Ovary (tissue), 10 donors: ENCODE measurements around the gene RSAD1. TPM values are rescaled to one million over a fixed set of nuclear protein-coding genes. Genes with fewer than 3 reads are reported as not detected.

ENCODE experiments used
- DNase-seq, 5 donors: peaks; one replicate each; pipeline ENCODE4 v3.0.0-alpha.2; 2019 to 2020
- H3K27ac ChIP-seq, 2 donors: fragments of 200-600 bp; one replicate each; pipeline versions ENCODE4 v1.5.1 to v1.8.0; 2019 to 2022
- H3K27me3 ChIP-seq: fragments of 200-600 bp; one replicate; pipeline ENCODE4 v1.8.0; 2022
- H3K36me3 ChIP-seq: fragments of 200-600 bp; sonication (generic); one replicate; pipeline ENCODE4 v1.5.1; 2019
- H3K4me1 ChIP-seq: one replicate; pipeline ENCODE4 v1.8.1; 2013; ENCODE audit warnings: mild to moderate bottlenecking, moderate library complexity; ENCODE audit not compliant: insufficient read depth
- H3K4me3 ChIP-seq: fragments of 200-600 bp; sonication (generic); one replicate; pipeline ENCODE4 v1.5.1; 2017
- H3K9me3 ChIP-seq, 2 donors: fragments of 200-600 bp in 1 of 2; sonication (generic) in 1 of 2; one replicate each; pipeline versions ENCODE4 v1.5.1 to v1.8.1; 2013 to 2019; ENCODE audit warnings: mild to moderate bottlenecking in 1 of 2, moderate library complexity in 1 of 2
- CTCF ChIP-seq, 3 donors: fragments of 450-650 bp in 2 of 3; fragments of 200-600 bp in 1 of 3; IDR thresholded peaks; one replicate each; pipeline versions ENCODE4 v1.5.1 to v1.8.0; 2016 to 2022; ENCODE audit warnings: antibody characterized with exemption in 3 of 3, mild to moderate bottlenecking in 1 of 3
- EP300 ChIP-seq: sonication (generic); formaldehyde crosslinking; IDR thresholded peaks from one replicate; pipeline ENCODE4 v1.6.1; 2017; ENCODE audit warnings: antibody characterized with exemption
- POLR2A ChIP-seq: fragments of 450-650 bp; IDR thresholded peaks from one replicate; pipeline ENCODE4 v1.6.1; 2017; ENCODE audit warnings: antibody characterized with exemption, mild to moderate bottlenecking, moderate library complexity
- WGBS, 3 donors: extraction: QIAGEN DNeasy Blood & Tissue Kit in 1 of 3; methylation state at CpG; one replicate each; pipeline versions ENCODE4 v1.1.5 to v1.1.7; 2013 to 2017; 5-methylcytosine and 5-hydroxymethylcytosine counted together
- intact Hi-C, 4 donors: fragments of 100-400 bp; cut with DNase I; formaldehyde crosslinking; loops; one replicate each; pipeline versions ENCODE4 v1.11.0 to v1.15.1; 2022 to 2023
- long read RNA-seq, 3 donors: library from polyadenylated mRNA in 2 of 3; unstranded in 2 of 3; transcript quantifications; one replicate each; pipeline ENCODE4 v2.0.0 and lab custom pipeline, GENCODE V29; 2021 to 2026
- polyA plus RNA-seq, 2 donors: library from polyadenylated mRNA; stranded (reverse); fragments of 200-250 nt in 1 of 2; fragments of 350-450 nt in 1 of 2; fragmentation: Illumina TruSeq in 1 of 2; extraction: RNeasy Lipid Tissue Mini Kit (QIAGEN cat#74804) in 1 of 2; gene quantifications; one replicate each; pipeline ENCODE4 v1.2.3, GENCODE V29; 2013 to 2014
- total RNA-seq, 7 donors: library from RNA; depleted of rRNA in 2 of 7; stranded (reverse); fragments of >200 nt in 2 of 7; fragmentation: NEBNext Ultra II Directional in 3 of 7; extraction: Animal tissue kit (Norgen Biotek cat#: 25700) in 3 of 7; gene quantifications; one replicate each; pipeline versions ENCODE4 v1.1.0 to v1.2.4, GENCODE V29; 2016 to 2023
- donor health status: DM: no; HTN: no; CAD: no; lungs with moderate emphysema.
- donor health status: DM: no; HTN: no; CAD: no.
- donor health status: Bipolar disorder and iron deficiency.
- donor health status: DM: yes; HTN: yes; CAD: no.
- donor health status: DM: no; HTN: no; CAD: no.
- donor health status: DM: yes; HTN: yes; CAD: no.

RSAD1 gene
- total RNA-seq = 10 to 100 TPM; 21.2 to 48.0 (median 40.5) TPM
- polyA plus RNA-seq = 10 to 100 TPM; 24.2 to 26.2 TPM
- long read RNA-seq, donor 1, transcript RSAD1-201 (9 exons, 2,528 nt) = major isoform, 33 of 88 reads
- long read RNA-seq, donor 1, partial matches to known transcripts = 40 of 88 reads
- long read RNA-seq, donor 1, other reads (novel, unspliced or antisense) = 14 of 88 reads
- long read RNA-seq, donor 2, transcript RSAD1-201 (9 exons, 2,528 nt) = major isoform, 5 of 7 reads
- long read RNA-seq, donor 2, partial matches to known transcripts = 0 of 7 reads
- long read RNA-seq, donor 2, other reads (novel, unspliced or antisense) = 0 of 7 reads
- long read RNA-seq, donor 3, transcript RSAD1-201 (9 exons, 2,528 nt) = major isoform, 49 of 81 reads
- long read RNA-seq, donor 3, partial matches to known transcripts = 17 of 81 reads
- long read RNA-seq, donor 3, other reads (novel, unspliced or antisense) = 9 of 81 reads

GRCh38 chr17:50478391-50479381 is at the start of gene RSAD1:
Gene RSAD1 (plus strand): TSS chr17:50478860. CDS start chr17:50478885, 25 bp downstream.
- 1 to 2% (median 1%) methylated on average over 53 to 75 of the region's 75 CpGs for WGBS, 3 donors
- Histone ChIP-seq H3K27me3 (no peaks in the 10 kb centered on the region), H3K36me3 (no peaks in the 10 kb centered on the region), H3K4me1 (peaks cover 11% of the 10 kb centered on the region), H3K4me3 (peak within 1 kb of the TSS; percentile 75), H3K27ac (peak within 1 kb of the TSS; percentile 15 to 81), H3K9me3 (no peaks in the 10 kb centered on the region)
- TF ChIP-seq POLR2A (peak; percentile 82), CTCF (IDR thresholded peaks at IDR 0.05) (peak; percentile 75 to 97 (median 90)), EP300 (no peak)
- intact Hi-C loops = no loop called here
- peak; percentile 80 to 90 (median 85) for DNase-seq

DNA sequence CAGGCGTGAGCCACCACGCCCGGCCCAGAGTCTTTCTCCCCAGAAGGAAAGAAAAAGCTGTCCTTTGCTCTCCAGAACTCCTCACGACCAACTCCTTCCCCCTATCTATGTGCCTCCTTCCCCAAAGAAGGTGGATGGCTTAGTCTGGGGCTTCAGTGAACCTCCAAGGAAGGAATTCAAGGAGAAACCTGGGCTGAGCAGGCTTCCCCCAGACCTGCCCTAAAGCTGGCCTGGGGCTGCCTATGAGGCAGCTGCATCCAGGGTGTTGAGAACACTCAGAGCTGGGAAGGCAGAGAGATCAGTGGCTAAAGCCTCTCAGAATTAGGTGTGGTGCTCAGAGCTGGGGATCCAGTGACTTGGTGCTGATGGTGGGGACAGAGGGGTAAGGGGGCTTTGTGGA is 48.9 kb upstream of the RSAD1 start:
- H3K27me3 ChIP-seq = no peaks in the 10 kb centered on the region
- H3K27ac ChIP-seq = no peak overlapping the region
- H3K4me3 ChIP-seq = no peak overlapping the region
- intact Hi-C loops = loop anchor here in 1 of 4 donors (5.0 kb wide), 1 partner anchor 38 kb away; the partner anchor contains the start of gene CHAD
- no peak for DNase-seq
- H3K9me3 ChIP-seq = no peaks in the 10 kb centered on the region
- TF ChIP-seq EP300 = no peak
- TF ChIP-seq POLR2A = no peak
- TF ChIP-seq CTCF (IDR thresholded peaks at IDR 0.05) = no peak
- H3K36me3 ChIP-seq = no peaks in the 10 kb centered on the region
- 92 to 98% (median 94%) methylated on average over 4 of the region's 4 CpGs for WGBS, 3 donors
- H3K4me1 ChIP-seq = peaks cover 22% of the 10 kb centered on the region

DNA sequence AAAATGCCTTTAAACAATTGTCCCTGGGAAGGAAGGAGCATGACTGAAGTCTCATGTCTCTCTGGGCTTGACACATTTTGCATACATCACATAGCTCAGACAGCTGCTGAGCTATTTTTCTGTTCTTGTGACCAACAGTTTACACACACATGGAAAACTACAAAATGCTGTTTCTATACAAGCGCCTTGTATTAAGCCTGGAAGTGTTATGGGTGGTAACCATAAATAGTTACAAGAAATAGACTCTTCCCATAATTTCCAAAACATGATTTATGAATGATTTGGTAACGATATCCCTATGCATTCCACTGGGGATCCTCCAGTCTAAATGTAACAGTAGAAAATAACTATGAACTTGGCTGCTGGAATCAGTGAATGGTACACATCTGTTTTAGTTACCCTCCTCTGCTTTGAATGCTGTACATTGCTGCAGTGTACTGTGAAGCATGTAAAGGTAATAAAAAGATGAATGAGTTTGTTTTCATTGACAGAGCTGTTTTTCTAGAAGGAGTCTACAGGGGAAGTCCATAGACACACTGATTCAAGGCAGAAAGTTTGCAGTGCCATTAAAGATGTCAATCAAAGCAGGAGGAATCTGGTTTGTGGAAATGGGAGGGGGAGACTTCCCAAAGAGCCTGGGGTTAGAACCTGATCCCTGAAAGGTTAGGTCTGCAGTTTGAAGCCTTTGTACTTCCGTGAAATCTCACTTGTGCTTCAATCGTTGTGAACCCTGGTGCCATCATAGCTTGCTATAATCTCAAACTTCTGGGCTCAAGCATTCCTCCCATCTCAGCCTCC is 47.6 kb upstream of the RSAD1 start:
- H3K4me1 ChIP-seq = peaks cover 13% of the 10 kb centered on the region
- H3K36me3 ChIP-seq = no peaks in the 10 kb centered on the region
- 64 to 76% (median 65%) methylated on average over 4 of the region's 4 CpGs for WGBS, 3 donors
- intact Hi-C loops = no loop called here
- no peaks in the 10 kb centered on the region for H3K9me3 ChIP-seq
- H3K27ac ChIP-seq = no peak overlapping the region
- TF ChIP-seq EP300 (no peak), POLR2A (no peak), CTCF (IDR thresholded peaks at IDR 0.05) (no peak)
- no peak overlapping the region for H3K4me3 ChIP-seq
- DNase-seq = no peak
- no peaks in the 10 kb centered on the region for H3K27me3 ChIP-seq
